Activated CD8-positive, alpha-beta T cell treated with anti-CD3 and anti-CD28 coated beads for 36 hours (primary cell): ENCODE measurements around the gene FAM107A. TPM values are rescaled to one million over a fixed set of nuclear protein-coding genes. Genes with fewer than 3 reads are reported as not detected.

Experiments
- ATAC-seq: fragments of 200-7000 bp; cut with Tn5 transposase; one replicate; pipeline ENCODE4 v1.10.0; 2021; ENCODE audit warnings: mild to moderate bottlenecking, moderate library complexity
- CTCF ChIA-PET: fragments of 350-600 bp; sonication (Branson Sonifier 250); formaldehyde crosslinking; loops from one replicate; lab custom pipeline; 2021; ENCODE audit warnings: antibody characterized with exemption; lab: Charles Lee
- POLR2A ChIA-PET: fragments of 350-600 bp; sonication (Branson Sonifier 250); formaldehyde crosslinking; loops from one replicate; lab custom pipeline; 2021; ENCODE audit warnings: antibody characterized with exemption; lab: Charles Lee
- DNase-seq: peaks from one replicate; pipeline ENCODE4 v3.0.0-alpha.2; 2020
- H3K27ac Mint-ChIP-seq: one replicate; pipeline ENCODE4 v1.8.0; 2021; ENCODE audit warnings: mild to moderate bottlenecking, mixed read lengths
- H3K27me3 Mint-ChIP-seq: one replicate; pipeline ENCODE4 v1.8.0; 2021; ENCODE audit warnings: mixed read lengths
- H3K36me3 Mint-ChIP-seq: one replicate; pipeline ENCODE4 v1.8.0; 2021; ENCODE audit warnings: low read depth, mixed read lengths
- H3K4me1 Mint-ChIP-seq: one replicate; pipeline ENCODE4 v1.8.0; 2021; ENCODE audit warnings: low read depth, mixed read lengths
- H3K4me3 Mint-ChIP-seq: one replicate; pipeline ENCODE4 v1.8.0; 2021; ENCODE audit warnings: mild to moderate bottlenecking, moderate library complexity, mixed read lengths
- H3K9me3 Mint-ChIP-seq: one replicate; pipeline ENCODE4 v1.8.0; 2021; ENCODE audit warnings: mixed read lengths
- CTCF ChIP-seq: fragments of 200-600 bp; IDR thresholded peaks from one replicate; pipeline ENCODE4 v1.8.0; 2022; ENCODE audit warnings: antibody characterized with exemption, mild to moderate bottlenecking
- intact Hi-C: fragments of 100-400 bp; cut with micrococcal nuclease; formaldehyde crosslinking; loops from one replicate; pipeline ENCODE4 v1.10.0; 2022
- total RNA-seq, 2 experiments: library from RNA; stranded (reverse); gene quantifications; one replicate each; pipeline ENCODE4 v1.2.3, GENCODE V29; 2021

FAM107A gene
- total RNA-seq, 2 experiments from 2014 or later = not detected

GRCh38 chr3:58518291-58518789 is 58.9 kb downstream of the FAM107A start:
- ChIA-PET CTCF (interaction anchor here (1.4 kb wide), 1 partner anchor 13 kb away, joined by 4 read pairs; no protein-coding TSS in a partner anchor), POLR2A (no interaction called here)
- Mint-ChIP-seq H3K36me3 (no peaks in the 10 kb centered on the region), H3K27ac (no peak overlapping the region), H3K4me3 (no peak overlapping the region), H3K9me3 (no peaks in the 10 kb centered on the region), H3K27me3 (no peaks in the 10 kb centered on the region), H3K4me1 (peaks cover 2% of the 10 kb centered on the region)
- no peak for TF ChIP-seq CTCF
- DNase-seq = no peak
- ATAC-seq = no peak
- intact Hi-C loops = no loop called here

DNA sequence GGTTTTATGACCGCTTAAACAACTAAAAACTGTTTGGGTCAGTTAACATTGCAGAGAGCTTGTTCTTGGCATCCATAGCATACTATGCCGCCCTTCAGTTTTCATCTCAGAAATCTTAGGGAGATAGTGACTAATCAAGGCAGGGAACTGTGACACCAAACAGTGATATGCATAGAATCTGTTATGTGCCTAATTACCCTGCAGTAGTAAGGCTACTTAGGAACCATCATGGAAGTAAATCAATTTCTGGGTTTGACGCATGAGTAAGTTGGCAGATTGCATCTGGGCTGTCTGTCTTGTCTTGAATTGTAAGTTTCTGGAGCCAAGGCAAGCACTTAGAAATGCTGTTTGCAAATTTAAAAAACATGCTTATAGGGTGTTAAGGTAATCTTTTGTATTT is 62.8 kb downstream of the FAM107A start:
- no peak overlapping the region for H3K4me3 Mint-ChIP-seq
- H3K4me1 Mint-ChIP-seq = no peaks in the 10 kb centered on the region
- DNase-seq = no peak
- ATAC-seq = no peak
- H3K27ac Mint-ChIP-seq = no peak overlapping the region
- H3K9me3 Mint-ChIP-seq = no peaks in the 10 kb centered on the region
- CTCF ChIA-PET = no interaction called here
- POLR2A ChIA-PET = no interaction called here
- intact Hi-C loops = no loop called here
- no peaks in the 10 kb centered on the region for H3K36me3 Mint-ChIP-seq
- TF ChIP-seq CTCF = no peak
- no peaks in the 10 kb centered on the region for H3K27me3 Mint-ChIP-seq

Other genes starting within 250 kb of the FAM107A start
- gene PXK, start 244.5 kb downstream of the FAM107A start, total RNA-seq = 10 to 100 TPM; 22.2 to 23.6 TPM
- gene PDHB, start 143.6 kb downstream of the FAM107A start, total RNA-seq = 10 to 100 TPM; 53.9 to 58.8 TPM
- 1 to 10 TPM; 5.6 to 5.8 TPM for gene KCTD6, start 85.3 kb downstream of the FAM107A start, total RNA-seq
- gene ACOX2, start 40.2 kb downstream of the FAM107A start, total RNA-seq = not detected
- not detected for gene FAM3D, start 89.4 kb upstream of the FAM107A start, total RNA-seq